HepG2 (cell line): ENCODE results near the gene IFI35. TPM values are rescaled to one million over a fixed set of nuclear protein-coding genes. Genes with fewer than 3 reads are reported as not detected.
A peak's percentile ranks its signal among the peaks of the same experiment; 100 is the strongest.

Source experiments
- BCL6 ChIP-seq: IDR thresholded peaks from 2 replicates; pipeline ENCODE4 v1.6.1; 2016; ENCODE audit warnings: missing genetic modification reagents, missing compliant biosample characterization
- ESRRA ChIP-seq: sonication (generic); formaldehyde crosslinking; IDR thresholded peaks from 2 replicates; pipeline ENCODE4 v1.5.1; 2020; ENCODE audit warnings: mild to moderate bottlenecking, low read depth, missing genetic modification reagents
- FOSL2 ChIP-seq: sonication (generic); formaldehyde crosslinking; IDR thresholded peaks from 2 replicates; pipeline ENCODE4 v1.4.0; 2020; ENCODE audit warnings: missing genetic modification reagents
- HOXD1 ChIP-seq: sonication (generic); formaldehyde crosslinking; IDR thresholded peaks from 2 replicates; pipeline ENCODE4 v1.5.0; 2020; ENCODE audit warnings: missing genetic modification reagents
- NCOA2 ChIP-seq: sonication (generic); formaldehyde crosslinking; IDR thresholded peaks from 2 replicates; pipeline ENCODE4 v1.8.0; 2022; ENCODE audit warnings: inconsistent platforms
- NFAT5 ChIP-seq: sonication (generic); formaldehyde crosslinking; IDR thresholded peaks from 2 replicates; pipeline ENCODE4 v1.4.0; 2020; ENCODE audit warnings: missing genetic modification reagents
- NPAS2 ChIP-seq: sonication (generic); formaldehyde crosslinking; IDR thresholded peaks from 2 replicates; pipeline ENCODE4 v1.8.0; 2022; ENCODE audit warnings: mild to moderate bottlenecking, missing genetic modification reagents, borderline replicate concordance
- RAD21 ChIP-seq: fragments of 450-650 bp; formaldehyde crosslinking; IDR thresholded peaks from 2 replicates; pipeline ENCODE4 v1.5.0; 2020; ENCODE audit warnings: mild to moderate bottlenecking
- ZHX2 ChIP-seq, 2 experiments: sonication (generic) in 1 of 2; formaldehyde crosslinking in 1 of 2; IDR thresholded peaks; 2 replicates each; pipeline versions ENCODE4 v1.6.1 to v1.9.0; 2014 to 2022; ENCODE audit warnings: antibody characterized with exemption in 1 of 2, borderline replicate concordance in 1 of 2, inconsistent platforms in 1 of 2, low read depth in 1 of 2, missing genetic modification reagents in 1 of 2
- ZNF337 ChIP-seq: sonication (generic); formaldehyde crosslinking; IDR thresholded peaks from 2 replicates; pipeline ENCODE4 v1.5.1; 2020; ENCODE audit warnings: missing genetic modification reagents, low read depth, mild to moderate bottlenecking, borderline replicate concordance
- ZNF550 ChIP-seq: sonication (generic); formaldehyde crosslinking; IDR thresholded peaks from 2 replicates; pipeline ENCODE4 v1.4.0; 2020; ENCODE audit warnings: mild to moderate bottlenecking, missing genetic modification reagents, borderline replicate concordance
- ZNF644 ChIP-seq: IDR thresholded peaks from 2 replicates; pipeline ENCODE4 v1.6.1; 2016; ENCODE audit warnings: low read depth
- polyA plus RNA-seq, 8 experiments: library from polyadenylated mRNA; depleted of rRNA in 3 of 8; stranded (reverse) in 7 of 8; unstranded in 1 of 8; fragments of >200 nt; fragmentation: Illumina TruSeq in 4 of 8; extraction: Trizol in 4 of 8; gene quantifications; 2 replicates each; pipeline versions ENCODE4 v1.2.1 to v1.2.3, GENCODE V29; 2011 to 2016; ENCODE audit warnings: low read depth in 4 of 8, missing spikeins in 1 of 8, mixed read lengths in 1 of 8; ENCODE audit not compliant: insufficient read depth in 1 of 8
- total RNA-seq, 5 experiments: library from RNA; depleted of rRNA; stranded (reverse); fragments of >200 nt; fragmentation: Illumina TruSeq; extraction: Trizol; gene quantifications; 2 replicates each; pipeline ENCODE4 v1.2.3, GENCODE V29; 2016; ENCODE audit warnings: low read depth in 1 of 5
- TF ChIP-seq, protein P1 (sequence below): sonication (generic); formaldehyde crosslinking; IDR thresholded peaks from 2 replicates; pipeline ENCODE4 v1.4.0; 2020; ENCODE audit warnings: missing genetic modification reagents, borderline replicate concordance

IFI35 gene
- total and polyA plus RNA-seq, 2 of the 13 experiments (the other 11 are each of a cell fraction or from before 2014, with no cell fraction given): 28.9 to 38.1 TPM

DNA sequence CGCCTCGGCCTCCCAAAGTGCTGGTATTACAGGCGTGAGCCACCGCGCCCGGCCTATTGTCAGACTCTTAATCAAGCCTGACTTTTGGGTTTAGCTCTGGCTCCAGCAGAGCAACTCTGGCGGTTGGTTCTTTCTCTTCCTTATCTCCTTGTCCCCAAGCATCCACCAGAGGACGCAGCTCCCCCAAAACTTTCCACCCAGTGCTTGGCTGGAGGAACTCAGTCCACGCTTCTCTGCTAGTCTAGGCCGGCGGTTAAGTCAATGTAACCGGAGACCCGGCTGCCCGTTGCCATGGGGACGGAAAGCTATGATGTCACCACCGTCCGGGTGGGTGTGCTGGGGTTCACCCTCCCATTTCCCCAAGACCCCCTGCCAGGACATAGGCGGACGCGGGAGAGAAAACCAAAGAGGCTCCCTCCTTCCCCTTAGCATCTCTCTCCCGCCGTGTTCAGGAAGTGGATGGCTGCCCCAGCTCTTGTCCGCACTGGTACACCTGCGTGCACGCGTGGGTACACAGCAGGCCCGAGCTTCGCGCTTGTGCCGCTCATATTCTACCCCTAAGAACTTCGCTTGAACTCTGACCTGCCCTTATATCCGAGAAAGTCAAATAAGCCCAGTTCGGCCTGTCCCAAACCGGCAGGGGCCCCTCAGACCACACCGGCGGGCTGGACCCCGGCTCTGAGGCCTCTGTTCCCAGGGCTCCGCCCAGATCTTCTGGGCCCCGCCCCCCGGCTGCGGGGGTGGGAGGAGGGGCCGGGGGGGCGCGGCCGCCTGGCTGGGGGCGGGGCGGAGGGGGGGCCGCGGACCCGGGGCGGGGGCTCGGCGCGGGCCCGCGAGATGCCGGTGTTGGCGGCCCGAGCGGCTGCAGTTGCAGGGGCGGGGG is 18.1 kb downstream of the IFI35 start, which contains the start of gene RND2 (continued):
- TF ChIP-seq ZHX2 (IDR thresholded peaks at IDR 0.05; ENCODE audit: low read depth): no peak
- TF ChIP-seq ZHX2 (CRISPR knock-in tag; IDR thresholded peaks at IDR 0.05; ENCODE audit: borderline replicate concordance): 0 out of 2 replicates have a peak, but pooled peaks have one; percentile 62
- peak; percentile 36 for TF ChIP-seq BCL6
- no peak for TF ChIP-seq FOSL2 (CRISPR knock-in tag)
- no peak for TF ChIP-seq ZNF644 (CRISPR knock-in tag)
- TF ChIP-seq NPAS2: no peak
- peak; percentile 85; the same call in 1 of the 2 replicates for TF ChIP-seq ZNF337 (CRISPR knock-in tag)
- TF ChIP-seq HOXD1 (CRISPR knock-in tag): 0 out of 2 replicates have a peak, but pooled peaks have one; percentile 46
- peak; percentile 57 for TF ChIP-seq NCOA2 (CRISPR knock-in tag)
- TF ChIP-seq ESRRA (CRISPR knock-in tag): no peak; the same call in none of the 2 replicates
- peak; percentile 96 for TF ChIP-seq RAD21 (CRISPR knock-in tag)
- TF ChIP-seq, protein P1, sequence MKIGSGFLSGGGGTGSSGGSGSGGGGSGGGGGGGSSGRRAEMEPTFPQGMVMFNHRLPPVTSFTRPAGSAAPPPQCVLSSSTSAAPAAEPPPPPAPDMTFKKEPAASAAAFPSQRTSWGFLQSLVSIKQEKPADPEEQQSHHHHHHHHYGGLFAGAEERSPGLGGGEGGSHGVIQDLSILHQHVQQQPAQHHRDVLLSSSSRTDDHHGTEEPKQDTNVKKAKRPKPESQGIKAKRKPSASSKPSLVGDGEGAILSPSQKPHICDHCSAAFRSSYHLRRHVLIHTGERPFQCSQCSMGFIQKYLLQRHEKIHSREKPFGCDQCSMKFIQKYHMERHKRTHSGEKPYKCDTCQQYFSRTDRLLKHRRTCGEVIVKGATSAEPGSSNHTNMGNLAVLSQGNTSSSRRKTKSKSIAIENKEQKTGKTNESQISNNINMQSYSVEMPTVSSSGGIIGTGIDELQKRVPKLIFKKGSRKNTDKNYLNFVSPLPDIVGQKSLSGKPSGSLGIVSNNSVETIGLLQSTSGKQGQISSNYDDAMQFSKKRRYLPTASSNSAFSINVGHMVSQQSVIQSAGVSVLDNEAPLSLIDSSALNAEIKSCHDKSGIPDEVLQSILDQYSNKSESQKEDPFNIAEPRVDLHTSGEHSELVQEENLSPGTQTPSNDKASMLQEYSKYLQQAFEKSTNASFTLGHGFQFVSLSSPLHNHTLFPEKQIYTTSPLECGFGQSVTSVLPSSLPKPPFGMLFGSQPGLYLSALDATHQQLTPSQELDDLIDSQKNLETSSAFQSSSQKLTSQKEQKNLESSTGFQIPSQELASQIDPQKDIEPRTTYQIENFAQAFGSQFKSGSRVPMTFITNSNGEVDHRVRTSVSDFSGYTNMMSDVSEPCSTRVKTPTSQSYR (CRISPR knock-in tag): no peak
- TF ChIP-seq NFAT5 (CRISPR knock-in tag): no peak
- TF ChIP-seq ZNF550 (CRISPR knock-in tag): 0 out of 2 replicates have a peak, but pooled peaks have one; percentile 74
